Body of pancreas (tissue), 4 donors: ENCODE data around the gene EEPD1. TPM values are rescaled to one million over a fixed set of nuclear protein-coding genes. Genes with fewer than 3 reads are reported as not detected.
"Not testable (repeated sequence)": the region's sequence is repeated elsewhere in the genome, so short reads cannot be mapped to it uniquely, and the experiment has no call there.

ENCODE experiments used
- ATAC-seq: fragments of 150-250 bp; one replicate; pipeline ENCODE4 v1.9.1; 2016
- DNase-seq, 4 donors: peaks; one replicate each; pipeline ENCODE4 v3.0.0-alpha.2; 2019
- H3K27ac ChIP-seq, 4 donors: fragments of 200-600 bp; sonication (generic); 1 replicate in 3 of 4; 2 replicates in 1 of 4; pipeline versions ENCODE4 v1.5.1 to v1.6.1; 2016 to 2019; ENCODE audit warnings: mild to moderate bottlenecking in 1 of 4, mixed read lengths in 1 of 4, moderate library complexity in 1 of 4
- H3K27me3 ChIP-seq, 2 donors: fragments of 200-600 bp; sonication (generic); one replicate each; pipeline ENCODE4 v1.6.0; 2016; ENCODE audit warnings: mild to moderate bottlenecking in 1 of 2
- H3K36me3 ChIP-seq, 2 donors: fragments of 200-600 bp; sonication (generic); replicated peaks in 1 of 2; 2 replicates each; pipeline ENCODE4 v1.5.1; 2016; ENCODE audit warnings: low read depth in 2 of 2; ENCODE audit not compliant: insufficient read depth in 1 of 2
- H3K4me1 ChIP-seq: fragments of 200-600 bp; sonication (generic); one replicate; pipeline ENCODE4 v1.6.0; 2016
- H3K4me3 ChIP-seq, 2 donors: fragments of 200-600 bp; sonication (generic); 1 replicate in 1 of 2; 2 replicates in 1 of 2; pipeline ENCODE4 v1.5.1; 2016 to 2019
- H3K9me3 ChIP-seq, 3 donors: fragments of 200-600 bp; sonication (generic); 1 replicate in 2 of 3; 2 replicates in 1 of 3; pipeline ENCODE4 v1.5.1; 2016
- CTCF ChIP-seq, 7 experiments: fragments of 450-650 bp in 4 of 7; fragments of 200-600 bp in 3 of 7; sonication (generic) in 3 of 7; IDR thresholded peaks; one replicate each; pipeline ENCODE4 v1.5.1; 2016 to 2019; ENCODE audit warnings: antibody characterized with exemption in 7 of 7
- POLR2A ChIP-seq, 3 donors: fragments of 450-650 bp; IDR thresholded peaks; one replicate each; pipeline ENCODE4 v1.6.1; 2016; ENCODE audit warnings: antibody characterized with exemption in 3 of 3, mild to moderate bottlenecking in 2 of 3
- WGBS, 2 donors: methylation state at CpG; one replicate each; pipeline ENCODE4 v1.1.5; 2017; 5-methylcytosine and 5-hydroxymethylcytosine counted together
- intact Hi-C: fragments of 100-400 bp; cut with DNase I; formaldehyde crosslinking; loops from one replicate; pipeline ENCODE4 v1.15.1; 2023
- total RNA-seq, 2 donors: library from RNA; depleted of rRNA; stranded (reverse); fragments of >200 nt; gene quantifications; one replicate each; pipeline ENCODE4 v1.1.0, GENCODE V29; 2016

EEPD1 gene
- total RNA-seq, 2 donors from 2014 or later, result 13.5 to 24.1 TPM

- no peak for TF ChIP-seq POLR2A (IDR thresholded peaks at IDR 0.05)
- TF ChIP-seq CTCF (IDR thresholded peaks at IDR 0.05), result no peak
- intact Hi-C loops, result no loop called here
- peak; percentile 82 for ATAC-seq
- H3K27me3 ChIP-seq, result no peaks in the 10 kb centered on the region
- no peaks in the 10 kb centered on the region for H3K36me3 ChIP-seq
- no peak overlapping the region for H3K27ac ChIP-seq
- no peaks in the 10 kb centered on the region for H3K9me3 ChIP-seq
- WGBS, 2 donors, result 60 to 75% methylated on average over 6 of the region's 6 CpGs
- peaks cover 16% of the 10 kb centered on the region for H3K4me1 ChIP-seq
- no peak overlapping the region for H3K4me3 ChIP-seq
- peak in 2 of 4 donors; percentile 41 to 78 for DNase-seq
These were observed 33.9 kb upstream of the EEPD1 start for GRCh38 chr7:36119005-36119706.

GRCh38 chr7:36119983-36120646 is 32.9 kb upstream of the EEPD1 start:
- intact Hi-C loops, H3K27me3 ChIP-seq, H3K36me3 ChIP-seq, H3K4me3 ChIP-seq, H3K27ac ChIP-seq, DNase-seq, ATAC-seq, H3K9me3 ChIP-seq: not testable (repeated sequence)
- peaks cover 16% of the 10 kb centered on the region for H3K4me1 ChIP-seq
- 81 to 87% methylated on average over 13 of the region's 13 CpGs for WGBS, 2 donors

GRCh38 chr7:36125630-36126029 is 27.4 kb upstream of the EEPD1 start:
- peaks cover 39% of the 10 kb centered on the region for H3K4me1 ChIP-seq
- H3K36me3 ChIP-seq, H3K27ac ChIP-seq, intact Hi-C loops, H3K27me3 ChIP-seq, H3K4me3 ChIP-seq, H3K9me3 ChIP-seq, ATAC-seq, DNase-seq: not testable (repeated sequence)
- WGBS, 2 donors, result 92 to 94% methylated on average over 2 of the region's 2 CpGs

DNA sequence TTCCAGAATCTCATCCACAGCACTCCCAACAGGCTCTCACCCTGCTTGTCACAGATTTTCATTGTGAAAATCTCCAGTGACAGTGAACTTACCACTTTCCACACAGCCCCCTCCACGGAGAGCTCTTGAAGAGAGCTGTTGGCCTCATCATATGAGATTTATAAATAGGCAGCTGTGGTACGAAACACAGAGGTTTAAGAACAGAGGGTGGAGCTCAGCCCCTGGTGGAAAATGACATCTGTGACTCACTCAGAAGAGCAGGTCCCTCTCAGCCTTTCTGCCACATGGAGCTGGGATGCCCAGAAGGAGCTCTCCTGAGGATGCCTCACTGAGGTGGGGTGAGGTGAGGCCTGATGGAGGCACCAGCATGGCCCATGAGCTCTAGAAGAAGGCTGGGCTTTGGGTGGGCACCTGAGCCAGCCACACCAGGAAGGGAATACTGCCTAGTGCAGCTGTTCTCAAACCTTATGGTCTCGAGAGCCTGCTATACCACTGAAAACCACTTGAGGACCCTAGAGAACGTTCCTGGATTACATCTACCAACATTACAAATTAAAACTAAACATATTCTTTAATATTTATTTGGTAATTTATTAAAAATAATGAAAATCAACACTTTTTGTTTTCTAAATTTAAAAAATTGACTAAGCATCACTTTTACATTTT is 25.8 kb upstream of the EEPD1 start:
- H3K36me3 ChIP-seq, result no peaks in the 10 kb centered on the region
- H3K9me3 ChIP-seq, result no peaks in the 10 kb centered on the region
- 66 to 86% methylated on average over 4 of the region's 4 CpGs for WGBS, 2 donors
- no peak overlapping the region for H3K4me3 ChIP-seq
- H3K4me1 ChIP-seq, result peaks cover 39% of the 10 kb centered on the region
- DNase-seq (peak in 1 of 4 donors; percentile 41), ATAC-seq (no peak)
- peak overlapping the region in 1 of 4 donors; percentile 86 for H3K27ac ChIP-seq
- H3K27me3 ChIP-seq, result no peaks in the 10 kb centered on the region
- TF ChIP-seq CTCF (IDR thresholded peaks at IDR 0.05) (peak in 2 of 7 experiments; percentile 51 to 55), POLR2A (IDR thresholded peaks at IDR 0.05) (no peak)
- intact Hi-C loops, result no loop called here

- Histone ChIP-seq H3K4me1 (peaks cover 39% of the 10 kb centered on the region), H3K4me3 (no peak overlapping the region), H3K27me3 (no peaks in the 10 kb centered on the region), H3K27ac (peak overlapping the region; percentile 83 to 91 (median 87)), H3K9me3 (no peaks in the 10 kb centered on the region), H3K36me3 (no peaks in the 10 kb centered on the region)
- DNase-seq (peak; percentile 92 to 96 (median 95)), ATAC-seq (peak; percentile 95)
- peak; percentile 70 to 98 (median 89) for TF ChIP-seq CTCF (IDR thresholded peaks at IDR 0.05)
- TF ChIP-seq POLR2A (IDR thresholded peaks at IDR 0.05), result peak in 2 of 3 donors; percentile 48 to 56
- WGBS, 2 donors, result 14 to 15% methylated on average over 10 of the region's 10 CpGs
- intact Hi-C loops, result no loop called here
These were observed 24.5 kb upstream of the EEPD1 start for GRCh38 chr7:36128448-36129047.
